Activated CD8-positive, alpha-beta memory T cell treated with anti-CD3 and anti-CD28 coated beads, Interleukin-2, amount 50 U/mL, for 1 hour (primary cell): ENCODE data around the gene CDCA7L.
"Not testable (repeated sequence)": the region's sequence is repeated elsewhere in the genome, so short reads cannot be mapped to it uniquely, and the experiment has no call there.

Experiments used
- DNase-seq: peaks from one replicate; pipeline ENCODE4 v3.0.0-alpha.2; 2020; ENCODE audit errors: extremely low read depth

The CDCA7L gene

GRCh38 chr7:21943436-21943835 lies 2.3 kb downstream of the CDCA7L start:
- no peak for DNase-seq

- DNase-seq: no peak
Observed at GRCh38 chr7:21942955-21943354, 2.7 kb downstream of the CDCA7L start.

- no peak for DNase-seq
Observed at GRCh38 chr7:21941611-21942141, 4.0 kb downstream of the CDCA7L start.

- DNase-seq: no peak
Observed at GRCh38 chr7:21939858-21940372, 5.8 kb downstream of the CDCA7L start.

GRCh38 chr7:21939136-21939857 lies 6.4 kb downstream of the CDCA7L start:
- no peak for DNase-seq

GRCh38 chr7:21938463-21938862 lies 7.2 kb downstream of the CDCA7L start:
- no peak for DNase-seq

- no peak for DNase-seq
Observed at GRCh38 chr7:21934808-21935207, 10.9 kb downstream of the CDCA7L start.

- not testable (repeated sequence) for DNase-seq
Observed at GRCh38 chr7:21933293-21933692, 12.4 kb downstream of the CDCA7L start.

- DNase-seq: no peak
Observed at GRCh38 chr7:21927693-21928092, 18.0 kb downstream of the CDCA7L start.

- no peak for DNase-seq
Observed at GRCh38 chr7:21926448-21926847, 19.3 kb downstream of the CDCA7L start.

GRCh38 chr7:21923658-21924057 lies 22.0 kb downstream of the CDCA7L start:
- DNase-seq: no peak

- no peak for DNase-seq
Observed at GRCh38 chr7:21922605-21923004, 23.1 kb downstream of the CDCA7L start.

GRCh38 chr7:21920936-21921335 lies 24.8 kb downstream of the CDCA7L start:
- no peak for DNase-seq

GRCh38 chr7:21918216-21918615 lies 27.5 kb downstream of the CDCA7L start:
- no peak for DNase-seq

GRCh38 chr7:21916629-21917028 lies 29.1 kb downstream of the CDCA7L start:
- no peak for DNase-seq

GRCh38 chr7:21916176-21916575 lies 29.5 kb downstream of the CDCA7L start:
- DNase-seq: no peak

GRCh38 chr7:21915140-21915539 lies 30.6 kb downstream of the CDCA7L start:
- DNase-seq: no peak

- DNase-seq: no peak
Observed at GRCh38 chr7:21914671-21915070, 31.0 kb downstream of the CDCA7L start.

GRCh38 chr7:21912931-21913780 lies 32.5 kb downstream of the CDCA7L start:
- no peak for DNase-seq

- DNase-seq: no peak
Observed at GRCh38 chr7:21912305-21912704, 33.4 kb downstream of the CDCA7L start.

- no peak for DNase-seq
Observed at GRCh38 chr7:21911341-21911875, 34.3 kb downstream of the CDCA7L start.

GRCh38 chr7:21910253-21910652 lies 35.4 kb downstream of the CDCA7L start:
- DNase-seq: no peak
